22Rv1 (cell line): ENCODE results near the gene SLAMF1.

Experiments
- H3K27ac ChIP-seq: fragments of 450-650 bp; 2 replicates; pipeline ENCODE4 v1.5.1; 2017
- ZFX ChIP-seq: fragments of 450-650 bp; IDR thresholded peaks from 2 replicates; pipeline ENCODE4 v1.6.1; 2017; ENCODE audit warnings: antibody characterized with exemption, borderline replicate concordance
- TF ChIP-seq, protein P1 (sequence below): fragments of 450-650 bp; IDR thresholded peaks from 2 replicates; pipeline ENCODE4 v1.5.1; 2017; ENCODE audit warnings: mild to moderate bottlenecking

Gene SLAMF1

GRCh38 chr1:160637821-160638539 lies 8.9 kb downstream of the SLAMF1 start:
- TF ChIP-seq, protein P1, sequence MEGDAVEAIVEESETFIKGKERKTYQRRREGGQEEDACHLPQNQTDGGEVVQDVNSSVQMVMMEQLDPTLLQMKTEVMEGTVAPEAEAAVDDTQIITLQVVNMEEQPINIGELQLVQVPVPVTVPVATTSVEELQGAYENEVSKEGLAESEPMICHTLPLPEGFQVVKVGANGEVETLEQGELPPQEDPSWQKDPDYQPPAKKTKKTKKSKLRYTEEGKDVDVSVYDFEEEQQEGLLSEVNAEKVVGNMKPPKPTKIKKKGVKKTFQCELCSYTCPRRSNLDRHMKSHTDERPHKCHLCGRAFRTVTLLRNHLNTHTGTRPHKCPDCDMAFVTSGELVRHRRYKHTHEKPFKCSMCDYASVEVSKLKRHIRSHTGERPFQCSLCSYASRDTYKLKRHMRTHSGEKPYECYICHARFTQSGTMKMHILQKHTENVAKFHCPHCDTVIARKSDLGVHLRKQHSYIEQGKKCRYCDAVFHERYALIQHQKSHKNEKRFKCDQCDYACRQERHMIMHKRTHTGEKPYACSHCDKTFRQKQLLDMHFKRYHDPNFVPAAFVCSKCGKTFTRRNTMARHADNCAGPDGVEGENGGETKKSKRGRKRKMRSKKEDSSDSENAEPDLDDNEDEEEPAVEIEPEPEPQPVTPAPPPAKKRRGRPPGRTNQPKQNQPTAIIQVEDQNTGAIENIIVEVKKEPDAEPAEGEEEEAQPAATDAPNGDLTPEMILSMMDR, result no peak
- TF ChIP-seq ZFX, result no peak
- H3K27ac ChIP-seq, result no peak overlapping the region

GRCh38 chr1:160637065-160637464 lies 9.8 kb downstream of the SLAMF1 start:
- no peak overlapping the region for H3K27ac ChIP-seq
- TF ChIP-seq, protein P1, result no peak
- no peak for TF ChIP-seq ZFX

DNA sequence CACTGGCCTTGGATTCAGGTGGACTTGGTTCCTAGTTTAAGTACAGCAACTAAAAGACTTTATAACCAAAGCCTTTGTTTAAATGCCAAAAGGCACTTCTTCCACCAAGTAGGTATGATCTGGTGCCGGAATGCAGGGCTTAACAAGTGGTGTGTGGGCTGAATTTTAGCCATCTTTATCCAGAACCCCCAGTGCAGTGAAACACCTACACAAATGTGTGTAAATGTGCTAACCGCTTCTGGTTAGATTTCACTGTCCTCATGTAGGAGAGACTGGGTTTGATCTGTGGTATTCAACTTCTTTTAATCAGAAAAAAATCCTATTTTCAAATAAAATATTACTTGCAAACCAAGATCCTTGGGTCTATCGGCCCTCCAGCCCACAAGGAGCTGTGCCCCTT lies 10.3 kb downstream of the SLAMF1 start:
- no peak for TF ChIP-seq ZFX
- TF ChIP-seq, protein P1, result no peak
- H3K27ac ChIP-seq, result no peak overlapping the region

- no peak for TF ChIP-seq ZFX
- TF ChIP-seq, protein P1, result no peak
- H3K27ac ChIP-seq, result no peak overlapping the region
Measured at GRCh38 chr1:160636076-160636475, 10.8 kb downstream of the SLAMF1 start.

DNA sequence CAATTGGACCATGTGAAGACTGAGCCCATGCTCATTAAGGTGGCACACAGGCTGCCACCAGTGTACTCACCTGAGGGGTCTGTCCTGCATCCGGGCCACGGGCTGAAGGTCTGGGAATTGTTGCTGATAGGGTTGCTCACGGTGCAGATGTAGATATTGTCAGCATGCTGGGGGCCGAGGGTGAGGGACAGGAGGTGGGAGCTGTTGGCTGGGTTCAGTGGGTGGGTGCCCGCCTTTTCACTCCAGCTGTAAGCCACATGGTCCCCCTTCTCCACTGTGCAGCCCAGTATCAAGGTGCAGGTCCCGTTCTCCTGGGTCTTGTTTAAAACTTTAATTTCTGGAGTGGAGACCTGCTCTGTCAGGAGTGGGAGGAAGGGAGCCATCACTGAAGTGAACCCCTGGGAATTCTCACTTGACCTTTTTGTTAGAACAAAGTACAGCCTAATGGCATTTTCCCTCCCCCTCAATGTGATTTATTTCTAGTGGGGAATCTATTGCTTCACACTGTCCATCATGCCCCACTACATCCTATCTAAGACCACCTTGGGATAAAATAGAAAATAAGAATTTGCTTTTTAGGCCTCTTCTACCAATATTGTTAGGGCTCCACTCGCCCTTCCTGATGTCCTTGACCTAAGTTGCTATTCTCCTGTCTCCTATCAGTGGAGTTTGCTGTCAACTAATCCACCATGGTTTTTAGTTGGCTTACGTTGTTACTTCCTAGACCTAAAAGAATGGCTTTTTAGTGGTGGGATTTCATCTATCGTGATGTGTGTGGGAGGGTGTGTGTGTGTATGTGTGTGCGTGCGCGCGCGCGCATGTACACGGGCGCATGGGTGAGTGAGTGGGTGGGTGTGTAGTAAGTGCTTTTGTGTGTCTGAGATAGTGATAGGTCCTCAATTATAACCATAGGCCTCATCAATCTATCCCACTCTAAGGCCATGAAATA lies 12.0 kb downstream of the SLAMF1 start:
- TF ChIP-seq ZFX, result no peak
- TF ChIP-seq, protein P1, result no peak
- no peak overlapping the region for H3K27ac ChIP-seq

GRCh38 chr1:160633330-160633903 lies 13.4 kb downstream of the SLAMF1 start:
- H3K27ac ChIP-seq, result no peak overlapping the region
- no peak for TF ChIP-seq ZFX
- TF ChIP-seq, protein P1, result no peak
